ENCODE results near the gene TEN1.

TEN1 gene

DNA sequence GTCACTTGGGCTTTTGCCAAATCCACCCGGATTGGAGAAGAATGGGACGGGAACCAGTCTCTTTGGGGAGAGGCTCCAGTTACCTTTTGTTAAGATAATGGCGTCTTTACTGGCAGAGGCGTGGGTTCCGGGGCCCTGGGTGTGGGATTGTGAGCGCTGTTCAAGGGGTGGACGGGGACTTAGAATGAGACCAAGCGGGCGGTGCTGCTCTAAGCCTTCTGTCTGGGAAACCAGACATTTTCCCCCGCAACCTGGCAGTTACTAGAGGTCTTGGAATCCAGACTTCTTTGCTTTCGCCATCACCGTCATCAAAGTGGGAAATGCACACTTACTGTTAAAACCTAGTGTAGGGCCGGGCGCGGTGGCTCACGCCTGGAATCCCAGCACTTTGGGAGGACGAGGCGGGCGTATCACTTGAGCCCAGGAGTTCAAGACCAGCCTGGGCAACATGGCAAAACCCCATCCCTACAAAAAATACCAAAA, 706 bp downstream of the TEN1 start:
- DNase-seq, result no peak

DNA sequence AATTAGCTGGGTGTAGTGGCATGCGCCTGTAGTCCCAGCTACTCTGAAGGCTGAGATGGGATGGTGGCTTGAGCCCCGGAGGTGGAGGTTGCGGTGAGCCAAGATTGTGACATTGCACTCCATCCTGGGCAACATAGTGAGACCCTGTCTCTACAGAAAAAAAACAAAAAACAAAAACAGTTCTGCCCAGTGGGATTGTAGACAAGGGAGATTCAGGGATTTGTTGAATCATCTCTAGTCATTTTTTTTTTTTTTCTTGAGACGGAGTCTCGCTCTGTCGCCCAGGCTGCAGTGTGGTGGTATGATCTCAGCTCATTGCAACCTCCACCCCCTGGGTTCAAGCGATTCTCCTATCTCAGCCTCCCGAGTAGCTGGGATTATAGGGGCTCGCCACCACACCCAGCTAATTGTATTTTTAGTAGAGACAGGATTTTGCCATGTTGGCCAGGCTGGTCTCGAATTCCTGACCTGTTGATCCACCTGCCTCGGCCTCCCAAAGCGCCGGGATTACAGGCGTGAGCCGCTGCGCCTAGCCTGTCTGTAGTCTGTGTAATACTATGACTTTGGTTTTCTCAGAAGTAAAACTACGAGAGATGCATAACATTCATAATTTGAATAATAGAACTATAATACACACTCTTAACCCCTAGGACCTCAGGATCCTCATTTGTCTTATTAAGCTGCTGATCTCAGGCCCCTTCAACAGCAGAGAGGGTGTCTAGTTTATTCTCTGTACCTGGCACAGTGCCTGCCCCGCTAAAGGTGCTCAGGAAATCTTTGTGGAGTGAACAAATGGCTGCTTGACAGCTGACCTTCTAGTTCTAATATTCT, 1.4 kb downstream of the TEN1 start:
- DNase-seq, result peak; percentile 1

DNA sequence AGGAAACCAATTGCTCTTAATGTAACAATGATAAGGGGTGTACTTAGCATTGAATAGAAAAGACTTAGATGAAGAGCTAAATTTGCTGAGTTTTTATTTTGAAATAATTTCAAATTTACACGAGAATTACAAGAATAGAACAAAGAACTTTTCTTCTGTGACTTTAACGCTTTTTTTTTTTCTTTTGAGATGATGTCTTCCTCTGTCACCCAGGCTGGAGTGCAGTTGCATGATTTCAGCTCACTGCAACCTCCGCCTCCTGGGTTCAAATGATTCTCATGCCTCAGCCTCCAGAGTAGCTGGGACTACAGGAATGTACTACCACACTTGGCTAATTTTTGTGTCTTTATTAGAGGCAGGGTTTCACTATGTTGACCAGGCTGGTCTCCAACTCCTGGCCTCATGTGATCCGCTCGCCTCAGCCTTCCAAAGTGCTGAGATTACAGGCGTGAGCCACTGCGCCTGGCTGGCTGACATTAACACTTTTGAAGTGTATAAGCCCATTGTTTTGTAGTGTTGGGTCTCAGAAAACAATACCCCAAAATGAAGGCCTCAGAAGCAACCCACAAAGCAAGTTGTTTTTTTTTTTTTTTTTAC, 2.1 kb downstream of the TEN1 start:
- no peak for DNase-seq

DNA sequence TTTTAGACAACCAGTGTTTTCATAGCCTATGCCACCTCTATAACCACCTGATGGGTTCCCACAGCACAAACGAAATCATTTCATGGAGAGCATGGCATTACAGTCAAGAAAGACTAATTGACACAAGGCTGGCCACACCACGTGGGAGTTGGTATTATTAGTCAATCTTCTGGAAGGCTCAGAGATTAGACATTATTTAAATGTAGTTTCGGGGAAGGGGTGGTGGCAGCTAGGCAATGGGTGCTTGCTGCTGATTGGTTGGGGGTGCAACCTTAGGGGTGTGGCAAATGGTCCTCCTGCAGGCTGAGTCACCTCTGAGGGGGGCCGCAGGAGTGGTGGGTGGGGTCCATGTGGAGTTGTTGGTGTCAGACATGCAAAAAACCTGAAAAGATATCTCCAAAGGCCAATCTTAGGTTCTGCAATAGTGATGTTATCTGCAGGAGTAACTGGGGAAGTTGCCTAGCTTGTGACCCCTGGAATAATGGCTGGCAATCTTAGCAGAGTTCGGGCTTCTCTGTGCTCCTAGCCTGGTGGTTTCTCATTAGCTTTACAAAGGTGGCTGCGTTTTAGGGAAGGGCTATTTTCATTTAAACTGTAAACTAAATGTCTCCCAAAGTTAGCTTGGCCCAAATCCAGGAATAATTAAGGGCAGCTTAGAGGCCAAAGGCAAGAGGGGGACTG, 4.6 kb downstream of the TEN1 start:
- DNase-seq, result no peak

DNA sequence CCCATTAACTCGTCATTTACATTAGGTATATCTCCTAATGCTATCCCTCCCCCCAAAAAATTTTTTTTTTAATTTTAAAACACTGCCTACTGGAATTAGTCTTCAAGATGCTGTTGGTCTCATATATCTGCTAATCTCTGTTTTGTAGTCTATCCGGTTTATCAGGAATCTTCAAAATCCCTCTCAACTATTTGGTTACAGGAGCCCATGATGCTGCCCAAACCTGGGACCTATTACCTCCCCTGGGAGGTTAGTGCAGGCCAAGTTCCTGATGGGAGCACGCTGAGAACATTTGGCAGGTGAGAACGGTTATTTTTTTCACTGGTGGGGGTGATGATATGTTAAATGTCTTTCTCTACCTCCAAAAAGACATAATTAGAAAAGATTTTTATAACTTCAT, 6.9 kb downstream of the TEN1 start:
- DNase-seq, result no peak

DNA sequence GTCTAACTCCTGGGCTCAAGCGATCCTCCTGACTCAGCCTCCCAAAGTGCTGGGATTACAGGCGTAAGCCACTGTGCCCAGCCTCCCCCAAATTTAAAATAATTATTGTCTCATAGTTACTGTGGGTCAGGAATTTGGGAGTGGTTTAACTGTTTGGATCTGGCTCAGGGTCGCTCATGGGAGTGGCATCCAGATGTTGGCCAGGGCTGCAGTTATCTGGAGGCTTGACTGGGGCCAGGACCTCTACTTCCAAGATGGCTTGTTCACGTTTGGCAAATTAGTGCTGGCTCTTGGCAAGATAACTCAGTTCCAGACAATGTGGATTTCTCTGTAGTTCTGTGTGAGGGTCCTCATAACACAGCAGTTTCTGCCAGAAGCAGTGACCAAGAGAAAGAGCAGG, 8.0 kb downstream of the TEN1 start:
- DNase-seq, result no peak

DNA sequence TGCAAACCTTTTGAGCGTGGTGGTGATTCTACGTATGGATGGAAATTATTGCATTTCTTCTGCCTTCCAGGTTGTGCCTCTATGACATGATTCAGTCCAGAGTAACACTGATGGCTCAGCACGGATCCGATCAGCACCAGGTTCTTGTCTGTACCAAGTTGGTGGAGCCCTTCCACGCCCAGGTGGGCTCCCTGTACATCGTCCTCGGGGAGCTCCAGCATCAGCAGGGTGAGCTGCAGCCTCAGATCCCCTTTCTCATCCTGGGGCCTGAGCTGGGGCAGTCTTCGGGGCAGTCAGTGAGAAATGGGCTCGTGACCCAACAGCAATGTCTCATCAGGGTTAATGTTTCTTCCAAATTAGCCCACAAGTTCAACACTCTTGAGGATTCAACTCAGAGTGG, 12.4 kb downstream of the TEN1 start:
- no peak for DNase-seq

DNA sequence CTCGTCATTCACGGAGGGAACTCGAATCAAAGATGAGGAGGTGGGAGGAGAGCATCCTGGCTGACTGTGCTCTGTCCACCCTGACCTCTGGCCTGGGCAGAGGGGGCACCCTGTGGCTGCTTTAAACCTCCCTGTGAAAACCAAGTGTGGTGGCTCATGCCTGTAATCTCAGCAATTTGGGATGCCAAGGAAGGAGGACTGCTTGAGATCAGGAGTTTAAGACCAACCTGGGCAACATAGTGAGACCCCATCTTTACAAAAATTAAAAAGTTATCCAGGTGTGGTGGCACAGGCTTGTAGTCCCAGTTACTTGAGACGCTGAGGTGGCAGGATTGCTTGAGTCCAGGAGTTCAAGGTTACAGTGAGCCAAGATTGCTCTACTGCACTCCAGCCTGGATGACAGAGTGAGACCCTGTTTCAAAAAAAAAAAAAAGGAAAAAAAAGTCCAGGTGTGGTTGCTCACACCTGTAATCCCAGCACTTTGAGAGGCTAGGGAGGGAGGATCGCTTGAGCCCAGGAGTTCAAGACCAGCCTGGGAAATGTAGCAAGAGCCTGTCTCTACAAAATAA, 15.8 kb downstream of the TEN1 start:
- DNase-seq, result no peak

DNA sequence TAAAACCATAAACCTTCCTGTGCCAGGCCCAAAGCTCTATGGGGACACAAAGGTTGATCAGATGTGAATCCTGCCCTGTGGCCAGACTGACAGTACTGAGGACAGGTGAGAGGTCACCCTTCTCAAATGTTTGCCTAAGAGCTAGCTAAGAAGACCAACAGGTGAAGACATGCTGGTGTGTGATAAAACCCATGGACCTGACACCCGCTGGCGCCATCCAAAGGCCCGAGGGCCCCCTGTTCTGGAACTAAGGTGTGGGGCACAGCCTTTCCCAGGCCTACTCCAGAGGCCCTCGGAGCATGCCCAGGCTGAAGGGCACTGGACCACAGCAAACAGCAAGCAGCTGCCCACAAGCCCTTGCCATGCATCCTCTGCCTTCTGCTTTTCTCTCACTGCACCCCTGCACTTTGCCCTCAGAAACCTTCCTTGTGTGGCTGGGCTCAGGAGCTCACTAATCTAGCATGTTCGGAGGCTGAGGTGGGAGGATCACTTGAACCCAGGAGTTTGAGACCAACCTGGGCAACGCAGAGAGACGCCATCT, 16.4 kb downstream of the TEN1 start:
- DNase-seq, result no peak

DNA sequence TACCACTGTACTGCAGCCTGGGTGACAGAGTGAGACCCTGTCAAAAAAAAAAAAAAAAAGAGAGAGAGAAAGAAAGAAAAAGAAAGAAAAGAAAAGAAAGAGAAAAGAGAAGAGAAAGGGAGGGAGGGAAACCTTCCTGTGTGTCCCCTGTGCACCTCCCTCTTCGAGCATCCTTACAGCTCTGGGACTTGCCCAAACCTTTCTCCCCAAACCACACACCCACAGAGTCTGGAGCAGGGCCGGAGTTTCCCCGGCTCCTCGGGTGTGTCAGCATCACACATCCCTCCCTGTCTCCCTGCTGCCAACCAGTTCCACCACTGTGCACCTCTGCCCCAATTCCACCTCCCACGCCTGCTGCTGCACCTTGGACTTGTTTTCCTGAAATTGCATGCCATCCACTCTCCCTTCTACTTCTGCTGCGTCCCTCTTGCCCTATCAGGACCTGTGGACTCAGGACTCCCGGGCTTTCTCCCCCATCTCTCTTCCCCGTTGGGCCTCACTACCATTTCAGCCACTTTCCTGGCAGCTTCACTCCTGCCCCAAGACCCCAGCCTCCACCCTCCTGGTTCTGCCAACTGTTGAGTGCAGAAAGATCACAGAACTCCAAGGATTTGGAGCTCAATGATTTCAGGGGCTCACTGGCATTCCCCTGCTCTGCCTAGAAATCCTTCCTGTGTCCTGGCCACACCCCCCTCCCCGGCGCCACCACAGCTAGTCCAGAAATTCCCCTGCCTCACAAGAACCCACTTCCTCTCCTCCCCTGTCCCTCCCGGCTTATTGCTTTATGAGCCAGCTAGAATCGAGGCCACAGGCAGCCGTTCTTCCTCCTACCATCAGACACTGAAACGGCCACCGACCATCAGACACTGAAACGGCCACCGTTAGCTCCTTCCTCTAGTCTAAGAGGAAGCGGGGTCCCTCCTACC, 17.9 kb downstream of the TEN1 start:
- no peak for DNase-seq

DNA sequence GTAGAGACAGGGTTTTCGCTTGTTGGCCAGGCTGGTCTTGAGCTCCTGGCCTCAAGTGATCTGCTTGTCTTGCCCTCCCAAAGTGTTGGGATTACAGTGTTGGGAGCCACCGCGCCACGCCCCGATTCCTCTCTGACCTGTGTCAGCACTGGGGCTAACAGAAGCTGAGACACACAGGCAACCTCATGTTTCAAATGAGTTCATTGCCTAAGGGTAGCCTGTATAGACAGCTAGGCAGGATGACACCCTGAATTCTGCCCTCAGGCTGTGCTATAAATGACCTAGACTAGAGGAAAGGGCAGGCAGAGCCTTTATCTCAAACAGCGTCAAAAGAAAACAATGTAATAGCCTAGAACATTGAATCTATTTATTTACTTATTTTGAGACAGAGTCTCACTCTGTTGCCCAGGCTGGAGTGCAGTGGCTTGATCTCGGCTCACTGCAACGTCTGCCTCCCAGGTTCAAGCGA, 19.3 kb downstream of the TEN1 start:
- no peak for DNase-seq

DNA sequence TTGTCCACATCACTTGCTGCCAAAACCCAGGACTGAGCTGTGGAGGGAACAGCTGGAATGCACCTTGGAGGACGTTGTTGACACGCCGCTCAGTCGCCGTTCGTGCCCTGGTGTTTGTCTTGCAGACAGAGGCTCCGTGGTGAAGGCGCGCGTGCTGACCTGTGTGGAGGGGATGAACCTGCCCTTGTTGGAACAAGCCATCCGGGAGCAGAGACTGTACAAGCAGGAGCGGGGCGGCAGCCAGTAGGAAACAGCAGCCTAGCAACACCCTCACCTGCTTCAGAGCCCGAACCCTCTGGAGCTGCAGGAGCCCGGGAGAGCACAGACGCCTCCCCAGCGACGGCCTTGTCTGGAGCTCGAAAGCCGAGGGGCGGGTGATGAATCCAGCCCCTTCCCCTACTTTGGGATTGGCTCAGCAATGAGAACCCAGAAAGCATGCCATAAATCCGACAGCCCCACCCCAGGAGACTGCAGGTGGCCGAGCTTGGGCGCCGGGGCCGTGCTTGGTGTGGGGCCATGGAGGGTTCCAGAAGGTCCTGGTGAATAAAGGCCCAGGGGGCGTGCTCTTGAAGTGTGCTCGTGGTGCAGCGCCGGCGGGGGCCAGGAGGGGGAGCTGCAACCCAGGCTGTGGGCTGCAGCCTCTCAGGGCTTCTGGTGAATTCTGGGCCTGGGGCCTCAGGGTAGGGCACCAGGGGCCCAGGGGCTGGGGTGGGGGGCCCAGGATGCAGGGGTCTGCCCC, 21.1 kb downstream of the TEN1 start:
- no peak for DNase-seq

DNA sequence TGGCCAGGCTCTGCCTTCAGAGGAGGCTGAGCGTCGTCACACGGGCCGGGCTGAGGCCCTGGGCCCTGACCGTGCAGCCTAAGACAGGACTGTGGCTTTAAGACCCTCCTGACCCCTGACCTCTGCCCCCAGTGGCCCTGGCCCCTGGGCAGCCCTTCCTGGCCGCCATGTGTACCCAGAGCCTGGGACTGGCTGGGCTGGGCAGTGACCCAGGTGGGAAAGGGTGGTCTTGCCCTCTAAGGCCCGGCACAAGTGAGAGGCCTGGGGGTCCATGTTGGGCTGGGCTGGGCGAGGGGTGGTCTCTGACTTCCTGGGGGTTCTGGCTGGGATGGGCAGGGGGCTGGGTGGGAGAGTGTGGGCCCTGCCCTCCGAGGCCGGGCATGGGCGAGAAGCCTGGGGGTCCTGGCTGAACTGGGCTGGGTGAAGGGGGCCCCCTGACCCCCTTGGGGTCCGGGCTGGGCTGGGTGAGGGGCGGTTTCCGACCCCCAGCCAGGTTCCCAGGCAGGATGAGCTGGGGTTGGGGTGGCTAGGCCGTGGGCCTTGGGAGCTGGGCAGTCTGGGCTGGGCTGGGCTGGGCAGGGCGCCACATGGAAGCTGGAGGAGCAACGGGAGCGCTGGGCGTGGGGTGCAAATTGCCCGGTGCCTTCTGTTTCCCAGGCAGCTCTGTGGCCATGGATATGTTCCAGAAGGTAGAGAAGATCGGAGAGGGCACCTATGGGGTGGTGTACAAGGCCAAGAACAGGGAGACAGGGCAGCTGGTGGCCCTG, 21.9 kb downstream of the TEN1 start, which contains the start of gene CDK3:
TSS of gene CDK3 (plus strand) at position 101 of the 767 bp plus-strand sequence. CDS start at position 672, 571 bp downstream.
- DNase-seq, result no peak

DNA sequence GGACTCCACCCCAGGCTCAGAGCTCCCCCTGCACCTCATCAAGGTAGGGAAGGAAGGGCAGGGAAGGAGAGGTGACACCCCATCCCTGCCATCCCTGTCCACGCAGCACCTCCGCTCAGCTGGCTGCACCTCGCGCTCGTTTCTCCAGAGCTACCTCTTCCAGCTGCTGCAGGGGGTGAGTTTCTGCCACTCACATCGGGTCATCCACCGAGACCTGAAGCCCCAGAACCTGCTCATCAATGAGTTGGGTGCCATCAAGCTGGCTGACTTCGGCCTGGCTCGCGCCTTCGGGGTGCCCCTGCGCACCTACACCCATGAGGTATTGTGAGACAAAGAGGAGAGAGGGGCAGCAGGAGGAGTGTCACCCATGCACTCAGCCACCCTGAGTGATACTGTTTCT, 23.1 kb downstream of the TEN1 start:
- no peak for DNase-seq

DNA sequence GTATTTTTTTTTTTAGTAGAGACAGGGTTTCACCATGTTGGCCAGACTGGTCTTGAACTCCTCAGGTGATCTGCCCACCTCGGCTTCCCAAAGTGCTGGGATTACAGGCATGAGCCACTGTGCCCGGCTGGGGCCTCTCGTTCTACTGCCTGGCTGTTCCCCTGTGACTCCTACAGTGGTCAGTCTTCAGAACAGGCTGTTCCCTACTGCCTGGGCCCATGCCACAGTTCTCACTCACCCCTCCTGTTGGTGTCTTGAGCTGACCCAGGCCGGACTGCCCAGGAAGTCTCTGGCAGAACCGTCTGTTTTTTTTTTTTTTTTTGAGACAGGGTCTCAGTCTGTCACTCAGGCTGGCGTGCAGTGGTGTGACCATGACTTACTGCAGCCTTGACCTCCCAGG, 24.9 kb downstream of the TEN1 start:
- no peak for DNase-seq

DNA sequence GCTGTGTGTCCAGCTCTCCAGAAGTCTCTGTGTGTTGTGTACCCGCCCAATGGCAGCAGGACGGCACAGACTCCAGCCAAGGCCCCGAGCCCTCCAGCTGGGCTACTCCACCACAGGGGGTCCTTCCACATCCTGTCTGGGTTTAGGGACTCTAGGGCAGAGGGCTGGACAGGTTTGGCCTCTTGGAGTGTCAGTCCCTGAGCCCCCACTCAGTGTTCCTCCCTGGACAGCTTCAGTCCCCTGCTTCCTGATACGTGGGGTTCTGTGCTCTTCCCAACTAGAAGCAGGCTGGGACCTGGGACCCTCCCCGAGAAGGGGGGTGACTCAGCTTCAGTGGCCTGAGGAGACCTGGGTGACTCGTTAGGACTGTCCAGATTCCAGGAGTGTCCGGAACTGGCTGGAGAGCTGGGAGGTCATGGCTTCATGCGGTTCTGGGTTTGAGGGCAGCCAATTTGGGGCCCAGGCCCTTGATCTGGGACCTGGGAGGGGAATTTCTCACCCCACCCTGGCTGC, 25.8 kb downstream of the TEN1 start:
- DNase-seq, result no peak

DNA sequence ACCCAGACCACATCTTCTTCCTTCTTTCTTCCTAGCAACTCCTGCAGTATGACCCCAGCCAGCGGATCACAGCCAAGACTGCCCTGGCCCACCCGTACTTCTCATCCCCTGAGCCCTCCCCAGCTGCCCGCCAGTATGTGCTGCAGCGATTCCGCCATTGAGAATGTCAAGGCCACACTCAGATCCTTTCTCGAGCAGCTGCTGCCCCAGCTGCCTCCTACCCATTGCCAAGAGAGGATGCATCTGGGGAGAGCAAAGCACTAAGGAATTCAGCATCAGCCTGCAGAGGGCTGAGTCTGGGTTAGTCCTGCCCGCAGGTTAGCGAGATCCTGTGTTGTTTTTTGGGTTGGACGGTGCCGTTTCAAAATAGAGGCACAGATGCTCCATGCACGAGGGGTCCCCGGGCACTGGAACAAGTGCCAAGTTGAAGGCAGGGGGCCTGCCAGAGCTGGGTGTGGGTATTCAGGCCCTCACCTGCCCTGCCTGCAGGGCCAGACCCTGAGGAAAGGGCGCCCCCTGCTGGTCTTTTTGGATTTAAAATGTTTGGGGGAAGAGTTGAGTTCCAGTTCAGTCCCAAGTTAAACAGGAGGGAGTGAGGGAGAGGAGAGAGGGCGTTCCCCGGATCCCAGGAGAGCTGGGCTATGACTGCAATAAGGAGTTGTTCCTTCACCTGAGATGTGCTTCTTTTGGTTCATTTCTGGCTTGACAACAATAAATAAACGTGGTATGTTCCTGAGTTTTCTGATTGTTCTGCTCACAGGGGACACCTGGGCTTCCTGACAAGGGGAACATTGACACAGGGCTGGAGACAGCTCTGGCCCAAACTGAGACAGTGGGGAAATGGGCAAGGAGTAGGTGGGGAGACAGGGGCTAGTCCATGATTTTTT, 26.5 kb downstream of the TEN1 start:
- peak; percentile 66 for DNase-seq

DNA sequence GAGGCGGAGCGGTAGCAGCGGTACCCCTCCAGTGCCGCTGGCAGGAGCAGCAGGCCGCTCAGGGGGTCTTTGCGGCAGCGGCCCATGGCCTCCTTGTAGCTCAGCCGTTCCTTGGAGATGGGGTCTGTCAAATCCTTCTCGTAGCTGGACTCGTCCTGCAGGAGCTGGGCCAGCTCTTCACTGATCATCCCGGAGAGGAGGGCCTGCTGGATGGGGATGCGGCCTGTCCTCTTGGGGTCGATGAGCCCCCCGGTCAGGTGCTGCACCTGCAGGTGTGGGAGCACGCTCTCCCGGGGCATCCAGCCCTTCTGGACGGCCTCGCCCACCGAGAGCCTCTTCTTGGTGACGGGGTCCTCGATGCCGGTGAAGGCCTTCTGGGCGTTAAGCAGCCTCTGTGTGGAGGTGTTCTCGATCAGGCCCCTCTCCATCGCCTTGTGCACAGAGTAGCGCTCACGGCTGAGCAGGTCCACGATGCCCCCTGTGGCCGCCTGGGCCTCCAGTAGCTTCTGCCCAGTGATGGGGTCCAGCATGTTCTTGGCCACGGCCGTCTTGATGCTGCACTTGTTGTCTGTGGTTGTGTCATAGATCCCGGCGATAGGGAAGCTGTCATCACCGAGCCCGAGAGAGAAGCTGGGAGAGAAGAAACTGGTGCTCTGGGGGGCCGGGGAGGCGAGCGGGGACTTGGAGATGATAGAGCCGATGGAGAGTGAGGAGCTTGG, 28.2 kb downstream of the TEN1 start:
- no peak for DNase-seq

DNA sequence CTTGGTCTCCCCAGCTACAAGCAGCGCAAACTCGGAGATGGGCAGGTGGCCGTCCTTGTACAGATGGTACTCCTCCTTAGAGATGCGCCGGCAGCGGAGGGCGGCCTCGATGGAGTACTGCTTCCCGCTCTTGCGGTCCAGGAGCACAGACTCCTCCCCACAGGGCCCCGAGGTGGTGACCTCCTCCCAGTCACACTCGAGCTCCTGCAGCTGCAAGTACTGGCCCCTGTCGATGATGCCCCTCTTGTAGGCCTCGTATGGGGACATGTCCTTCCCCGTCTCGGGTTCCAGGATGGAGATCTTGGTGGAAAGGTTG, 28.8 kb downstream of the TEN1 start:
- DNase-seq, result no peak

Data from NCI-H1105 (cell line).